Measurements from ENCODE around the gene MCM3.

DNA sequence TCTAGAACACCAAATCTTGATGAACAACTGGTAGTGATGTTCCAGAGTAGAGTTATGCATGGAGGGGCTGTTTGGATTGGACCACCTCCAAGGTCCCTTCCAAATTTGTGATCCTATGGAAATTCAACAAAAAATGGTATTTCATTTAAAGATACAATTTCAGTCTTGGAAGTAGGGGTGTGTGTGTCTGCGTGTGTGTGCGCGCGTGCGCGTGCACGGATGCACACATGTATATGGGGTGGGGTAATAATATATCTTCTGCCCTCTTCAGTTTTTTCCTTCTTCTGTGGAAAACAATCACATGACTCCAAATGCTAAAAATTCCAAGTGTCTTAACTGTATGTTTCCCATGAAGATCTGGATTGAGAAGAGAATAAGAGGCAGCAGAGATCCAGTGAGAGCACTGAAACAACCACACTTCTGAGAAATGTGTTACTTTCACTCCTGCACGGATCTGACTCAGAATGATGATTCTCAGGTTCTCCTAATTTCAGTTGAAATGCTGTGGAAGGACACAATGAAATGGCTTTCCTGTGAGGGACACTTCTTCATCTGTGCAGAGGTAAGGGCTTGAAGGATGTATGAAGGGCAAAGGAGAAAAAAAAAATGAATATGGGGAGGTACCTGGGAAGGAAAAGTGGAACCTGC is 29.7 kb downstream of the MCM3 start:
- TF ChIP-seq, protein P1, sequence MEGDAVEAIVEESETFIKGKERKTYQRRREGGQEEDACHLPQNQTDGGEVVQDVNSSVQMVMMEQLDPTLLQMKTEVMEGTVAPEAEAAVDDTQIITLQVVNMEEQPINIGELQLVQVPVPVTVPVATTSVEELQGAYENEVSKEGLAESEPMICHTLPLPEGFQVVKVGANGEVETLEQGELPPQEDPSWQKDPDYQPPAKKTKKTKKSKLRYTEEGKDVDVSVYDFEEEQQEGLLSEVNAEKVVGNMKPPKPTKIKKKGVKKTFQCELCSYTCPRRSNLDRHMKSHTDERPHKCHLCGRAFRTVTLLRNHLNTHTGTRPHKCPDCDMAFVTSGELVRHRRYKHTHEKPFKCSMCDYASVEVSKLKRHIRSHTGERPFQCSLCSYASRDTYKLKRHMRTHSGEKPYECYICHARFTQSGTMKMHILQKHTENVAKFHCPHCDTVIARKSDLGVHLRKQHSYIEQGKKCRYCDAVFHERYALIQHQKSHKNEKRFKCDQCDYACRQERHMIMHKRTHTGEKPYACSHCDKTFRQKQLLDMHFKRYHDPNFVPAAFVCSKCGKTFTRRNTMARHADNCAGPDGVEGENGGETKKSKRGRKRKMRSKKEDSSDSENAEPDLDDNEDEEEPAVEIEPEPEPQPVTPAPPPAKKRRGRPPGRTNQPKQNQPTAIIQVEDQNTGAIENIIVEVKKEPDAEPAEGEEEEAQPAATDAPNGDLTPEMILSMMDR (IDR thresholded peaks at IDR 0.05), result no peak
- no peak for TF ChIP-seq POLR2A (IDR thresholded peaks at IDR 0.05)
- no peak for TF ChIP-seq EP300 (IDR thresholded peaks at IDR 0.05)

All from tibial nerve (tissue), 4 donors.